HG03280 (cell line): Measurements from ENCODE around the gene SLC23A1.
"Not testable (repeated sequence)": the region's sequence is repeated elsewhere in the genome, so short reads cannot be mapped to it uniquely, and the experiment has no call there.

Source experiments
- ATAC-seq: cut with Tn5 transposase; IDR thresholded peaks from one replicate; pipeline ENCODE4 v1.9.1; 2021; ENCODE audit warnings: mild to moderate bottlenecking, moderate library complexity; ENCODE audit not compliant: unreplicated experiment

Gene SLC23A1

GRCh38 chr5:139383275-139383992, at the start of gene SLC23A1:
Gene SLC23A1, minus strand, starts transcription at chr5:139383297. Its CDS starts 44 bp downstream, at chr5:139383253.
- no peak for ATAC-seq

- no peak for ATAC-seq
Measured at GRCh38 chr5:139431706-139432105, 48.6 kb upstream of the SLC23A1 start.

GRCh38 chr5:139430015-139430414, 46.9 kb upstream of the SLC23A1 start:
- ATAC-seq: no peak

- no peak for ATAC-seq
Measured at GRCh38 chr5:139426203-139426885, 43.2 kb upstream of the SLC23A1 start.

GRCh38 chr5:139425497-139425896, 42.4 kb upstream of the SLC23A1 start:
- no peak for ATAC-seq

GRCh38 chr5:139422307-139422893, 39.3 kb upstream of the SLC23A1 start:
- ATAC-seq: no peak

- ATAC-seq: no peak
Measured at GRCh38 chr5:139419226-139420192, 36.4 kb upstream of the SLC23A1 start.

GRCh38 chr5:139418793-139419192, 35.7 kb upstream of the SLC23A1 start:
- ATAC-seq: no peak

GRCh38 chr5:139417214-139417613, 34.1 kb upstream of the SLC23A1 start:
- ATAC-seq: no peak

- ATAC-seq: no peak
Measured at GRCh38 chr5:139416651-139417050, 33.6 kb upstream of the SLC23A1 start.

GRCh38 chr5:139415869-139416268, 32.8 kb upstream of the SLC23A1 start:
- ATAC-seq: no peak

GRCh38 chr5:139415221-139415861, 32.2 kb upstream of the SLC23A1 start:
- no peak for ATAC-seq

GRCh38 chr5:139414581-139415130, 31.6 kb upstream of the SLC23A1 start:
- no peak for ATAC-seq

- ATAC-seq: no peak
Measured at GRCh38 chr5:139413963-139414362, 30.9 kb upstream of the SLC23A1 start.

- no peak for ATAC-seq
Measured at GRCh38 chr5:139413153-139413552, 30.1 kb upstream of the SLC23A1 start.

- no peak for ATAC-seq
Measured at GRCh38 chr5:139410993-139411828, 28.1 kb upstream of the SLC23A1 start.

GRCh38 chr5:139410121-139410992, 27.3 kb upstream of the SLC23A1 start:
- ATAC-seq: no peak

- not testable (repeated sequence) for ATAC-seq
Measured at GRCh38 chr5:139409116-139409515, 26.0 kb upstream of the SLC23A1 start.
